Stomach (tissue), 4 donors: ENCODE measurements around the gene ABCC8.

Source experiments
- EP300 ChIP-seq: sonication (generic); formaldehyde crosslinking; IDR thresholded peaks from one replicate; pipeline ENCODE4 v1.6.1; 2017; ENCODE audit warnings: antibody characterized with exemption
- POLR2A ChIP-seq, 4 donors: fragments of 450-650 bp; IDR thresholded peaks; one replicate each; pipeline ENCODE4 v1.6.1; 2016; ENCODE audit warnings: antibody characterized with exemption in 4 of 4, control low read depth in 2 of 4, mild to moderate bottlenecking in 1 of 4, moderate library complexity in 1 of 4
- POLR2AphosphoS5 ChIP-seq, 3 donors: sonication (generic); formaldehyde crosslinking; IDR thresholded peaks; one replicate each; pipeline ENCODE4 v1.6.1; 2016; ENCODE audit warnings: antibody characterized with exemption in 3 of 3
- TF ChIP-seq, protein P1 (sequence below), 7 experiments: fragments of 450-650 bp in 4 of 7; fragments of 200-600 bp in 3 of 7; sonication (generic) in 3 of 7; IDR thresholded peaks; one replicate each; pipeline ENCODE4 v1.5.1; 2016 to 2019; ENCODE audit warnings: antibody characterized with exemption in 7 of 7, control low read depth in 2 of 7, mild to moderate bottlenecking in 1 of 7

- TF ChIP-seq POLR2A (IDR thresholded peaks at IDR 0.05) (no peak), POLR2AphosphoS5 (IDR thresholded peaks at IDR 0.05) (no peak), EP300 (no peak)
- TF ChIP-seq, protein P1, sequence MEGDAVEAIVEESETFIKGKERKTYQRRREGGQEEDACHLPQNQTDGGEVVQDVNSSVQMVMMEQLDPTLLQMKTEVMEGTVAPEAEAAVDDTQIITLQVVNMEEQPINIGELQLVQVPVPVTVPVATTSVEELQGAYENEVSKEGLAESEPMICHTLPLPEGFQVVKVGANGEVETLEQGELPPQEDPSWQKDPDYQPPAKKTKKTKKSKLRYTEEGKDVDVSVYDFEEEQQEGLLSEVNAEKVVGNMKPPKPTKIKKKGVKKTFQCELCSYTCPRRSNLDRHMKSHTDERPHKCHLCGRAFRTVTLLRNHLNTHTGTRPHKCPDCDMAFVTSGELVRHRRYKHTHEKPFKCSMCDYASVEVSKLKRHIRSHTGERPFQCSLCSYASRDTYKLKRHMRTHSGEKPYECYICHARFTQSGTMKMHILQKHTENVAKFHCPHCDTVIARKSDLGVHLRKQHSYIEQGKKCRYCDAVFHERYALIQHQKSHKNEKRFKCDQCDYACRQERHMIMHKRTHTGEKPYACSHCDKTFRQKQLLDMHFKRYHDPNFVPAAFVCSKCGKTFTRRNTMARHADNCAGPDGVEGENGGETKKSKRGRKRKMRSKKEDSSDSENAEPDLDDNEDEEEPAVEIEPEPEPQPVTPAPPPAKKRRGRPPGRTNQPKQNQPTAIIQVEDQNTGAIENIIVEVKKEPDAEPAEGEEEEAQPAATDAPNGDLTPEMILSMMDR (IDR thresholded peaks at IDR 0.05): no peak
Observed at GRCh38 chr11:17403980-17404759, 72.5 kb downstream of the ABCC8 start.
